Measurements from ENCODE around the gene SNX5.

The SNX5 gene

DNA sequence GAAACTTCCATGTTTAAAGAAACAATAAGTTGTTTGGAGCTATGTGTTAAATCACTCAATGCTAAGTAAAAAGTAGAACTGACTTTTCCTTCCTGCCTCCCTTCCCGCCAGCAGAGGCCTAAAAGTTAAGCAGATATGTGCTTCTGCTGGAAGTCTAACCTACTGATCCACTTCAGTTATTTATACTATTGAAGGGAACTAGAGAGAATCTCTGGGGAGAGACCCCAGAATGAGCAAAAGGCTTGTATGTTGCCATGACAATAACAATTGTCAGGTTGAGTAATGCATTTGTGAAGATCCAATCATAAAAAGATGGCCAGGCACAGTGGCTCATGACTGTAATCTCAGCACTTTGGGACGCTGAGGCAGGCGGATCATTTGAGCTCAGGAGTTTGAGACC is 25.0 kb upstream of the SNX5 start:
- TF ChIP-seq, protein P1, sequence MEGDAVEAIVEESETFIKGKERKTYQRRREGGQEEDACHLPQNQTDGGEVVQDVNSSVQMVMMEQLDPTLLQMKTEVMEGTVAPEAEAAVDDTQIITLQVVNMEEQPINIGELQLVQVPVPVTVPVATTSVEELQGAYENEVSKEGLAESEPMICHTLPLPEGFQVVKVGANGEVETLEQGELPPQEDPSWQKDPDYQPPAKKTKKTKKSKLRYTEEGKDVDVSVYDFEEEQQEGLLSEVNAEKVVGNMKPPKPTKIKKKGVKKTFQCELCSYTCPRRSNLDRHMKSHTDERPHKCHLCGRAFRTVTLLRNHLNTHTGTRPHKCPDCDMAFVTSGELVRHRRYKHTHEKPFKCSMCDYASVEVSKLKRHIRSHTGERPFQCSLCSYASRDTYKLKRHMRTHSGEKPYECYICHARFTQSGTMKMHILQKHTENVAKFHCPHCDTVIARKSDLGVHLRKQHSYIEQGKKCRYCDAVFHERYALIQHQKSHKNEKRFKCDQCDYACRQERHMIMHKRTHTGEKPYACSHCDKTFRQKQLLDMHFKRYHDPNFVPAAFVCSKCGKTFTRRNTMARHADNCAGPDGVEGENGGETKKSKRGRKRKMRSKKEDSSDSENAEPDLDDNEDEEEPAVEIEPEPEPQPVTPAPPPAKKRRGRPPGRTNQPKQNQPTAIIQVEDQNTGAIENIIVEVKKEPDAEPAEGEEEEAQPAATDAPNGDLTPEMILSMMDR (IDR thresholded peaks at IDR 0.05; ENCODE audit: control insufficient read depth, insufficient read depth, low read depth, low read length, missing control alignments) = no peak
- no peak for DNase-seq (ENCODE audit: low read depth)
- H3K4me3 ChIP-seq (ENCODE audit: control insufficient read depth, low read depth, low read length) = no peak overlapping the region

GRCh38 chr20:17992847-17993513 is 24.4 kb upstream of the SNX5 start:
- no peak overlapping the region for H3K4me3 ChIP-seq (ENCODE audit: control insufficient read depth, low read depth, low read length)
- TF ChIP-seq, protein P1 (IDR thresholded peaks at IDR 0.05; ENCODE audit: control insufficient read depth, insufficient read depth, low read depth, low read length, missing control alignments) = no peak
- DNase-seq (ENCODE audit: low read depth) = no peak

DNA sequence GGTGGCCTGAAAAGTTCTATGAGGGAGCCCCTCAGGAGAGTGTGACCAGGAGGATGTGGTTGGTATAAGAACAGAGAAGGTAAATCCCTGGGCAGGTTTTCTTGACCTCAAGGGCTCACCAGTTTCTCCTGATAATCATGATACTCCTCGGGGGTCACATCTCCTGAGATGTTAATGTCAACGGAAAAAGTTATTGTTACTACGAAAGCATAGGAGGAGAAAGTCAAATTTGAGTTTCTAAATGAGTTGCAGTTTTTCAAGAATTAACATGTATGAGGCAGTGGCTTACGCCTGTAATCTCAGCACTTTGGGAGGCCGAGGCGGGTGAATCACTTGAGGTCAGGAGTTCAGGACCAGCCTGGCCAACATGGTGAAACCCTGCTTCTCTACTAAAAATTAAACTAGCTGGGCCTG is 23.6 kb upstream of the SNX5 start:
- DNase-seq (ENCODE audit: low read depth) = no peak
- no peak overlapping the region for H3K4me3 ChIP-seq (ENCODE audit: control insufficient read depth, low read depth, low read length)
- TF ChIP-seq, protein P1 (IDR thresholded peaks at IDR 0.05; ENCODE audit: control insufficient read depth, insufficient read depth, low read depth, low read length, missing control alignments) = no peak

- no peak overlapping the region for H3K4me3 ChIP-seq (ENCODE audit: control insufficient read depth, low read depth, low read length)
- TF ChIP-seq, protein P1 (IDR thresholded peaks at IDR 0.05; ENCODE audit: control insufficient read depth, insufficient read depth, low read depth, low read length, missing control alignments) = no peak
- DNase-seq (ENCODE audit: low read depth) = no peak
These were observed 21.8 kb upstream of the SNX5 start for GRCh38 chr20:17990278-17990972.

GRCh38 chr20:17987988-17988387 is 19.4 kb upstream of the SNX5 start:
- no peak overlapping the region for H3K4me3 ChIP-seq (ENCODE audit: control insufficient read depth, low read depth, low read length)
- no peak for DNase-seq (ENCODE audit: low read depth)
- TF ChIP-seq, protein P1 (IDR thresholded peaks at IDR 0.05; ENCODE audit: control insufficient read depth, insufficient read depth, low read depth, low read length, missing control alignments) = no peak

- no peak for DNase-seq (ENCODE audit: low read depth)
- TF ChIP-seq, protein P1 (IDR thresholded peaks at IDR 0.05; ENCODE audit: control insufficient read depth, insufficient read depth, low read depth, low read length, missing control alignments) = no peak
- H3K4me3 ChIP-seq (ENCODE audit: control insufficient read depth, low read depth, low read length) = no peak overlapping the region
These were observed 16.9 kb upstream of the SNX5 start for GRCh38 chr20:17985388-17986018.
